ENCODE results near the gene CYB561D1.
A peak's percentile ranks its signal among the peaks of the same experiment; 100 is the strongest.

The CYB561D1 gene

GRCh38 chr1:109546311-109547109 lies 52.6 kb downstream of the CYB561D1 start (continued):
- TF ChIP-seq ZNF654 (tag by site-specific recombination; IDR thresholded peaks at IDR 0.05; ENCODE audit: low read depth) (peak; percentile 99), ZNF121 (tag by site-specific recombination; IDR thresholded peaks at IDR 0.05) (no peak), ZNF561 (tag by site-specific recombination; IDR thresholded peaks at IDR 0.05; ENCODE audit: borderline replicate concordance) (peak; percentile 36; the same call in 1 of the 2 replicates), CTCF (tag by site-specific recombination; IDR thresholded peaks at IDR 0.05) (peak; percentile 78), KLF1 (tag by site-specific recombination; IDR thresholded peaks at IDR 0.05) (no peak), KLF7 (tag by site-specific recombination; IDR thresholded peaks at IDR 0.05; ENCODE audit: borderline replicate concordance) (no peak), ZNF580 (tag by site-specific recombination; IDR thresholded peaks at IDR 0.05) (no peak), MZF1 (tag by site-specific recombination; IDR thresholded peaks at IDR 0.05; ENCODE audit: borderline replicate concordance) (no peak; the same call in 1 of the 2 replicates), MEIS1 (CRISPR knock-in tag; IDR thresholded peaks at IDR 0.05; ENCODE audit: borderline replicate concordance) (no peak), ZNF692 (tag by site-specific recombination; IDR thresholded peaks at IDR 0.05) (0 out of 2 replicates have a peak, but pooled peaks have one; percentile 13), PRDM6 (tag by site-specific recombination; IDR thresholded peaks at IDR 0.05) (no peak), ZNF645 (tag by site-specific recombination; IDR thresholded peaks at IDR 0.05) (no peak), ZNF449 (tag by site-specific recombination; IDR thresholded peaks at IDR 0.05) (no peak; the same call in 1 of the 2 replicates), ZNF701 (tag by site-specific recombination; IDR thresholded peaks at IDR 0.05) (no peak), ZNF274 (IDR thresholded peaks at IDR 0.05; ENCODE audit: low read length) (no peak), ZNF274 (tag by site-specific recombination; IDR thresholded peaks at IDR 0.05; ENCODE audit: borderline replicate concordance) (no peak), ZNF391 (tag by site-specific recombination; IDR thresholded peaks at IDR 0.05; ENCODE audit: borderline replicate concordance, low read depth) (no peak), ZXDB (tag by site-specific recombination; IDR thresholded peaks at IDR 0.05) (no peak), BCL11A (tag by site-specific recombination; IDR thresholded peaks at IDR 0.05; ENCODE audit: low read depth) (no peak), IKZF3 (tag by site-specific recombination; IDR thresholded peaks at IDR 0.05) (no peak), ZNF133 (tag by site-specific recombination; IDR thresholded peaks at IDR 0.05) (no peak), ZNF548 (tag by site-specific recombination; IDR thresholded peaks at IDR 0.05) (no peak), GLI4 (tag by site-specific recombination; IDR thresholded peaks at IDR 0.05) (no peak), ZNF518A (tag by site-specific recombination; conservative IDR thresholded peaks at IDR 0.05; ENCODE audit: low read depth) (peak; percentile 54; the same call in 1 of the 2 replicates)

Measured in HEK293 (cell line).